A549 treated with GW870086 at 1 μM for 4 hours (cell line): ENCODE measurements around the gene EVL. TPM values are rescaled to one million over a fixed set of nuclear protein-coding genes. Genes with fewer than 3 reads are reported as not detected.

Source experiments
- total RNA-seq: library from RNA; stranded (reverse); fragments of 200-300 nt; extraction: Qiagen RNA extraction; gene quantifications from 5 replicates; pipeline ENCODE4 v1.2.3, GENCODE V29; 2022; ENCODE audit warnings: low read depth

Gene EVL, protein sequence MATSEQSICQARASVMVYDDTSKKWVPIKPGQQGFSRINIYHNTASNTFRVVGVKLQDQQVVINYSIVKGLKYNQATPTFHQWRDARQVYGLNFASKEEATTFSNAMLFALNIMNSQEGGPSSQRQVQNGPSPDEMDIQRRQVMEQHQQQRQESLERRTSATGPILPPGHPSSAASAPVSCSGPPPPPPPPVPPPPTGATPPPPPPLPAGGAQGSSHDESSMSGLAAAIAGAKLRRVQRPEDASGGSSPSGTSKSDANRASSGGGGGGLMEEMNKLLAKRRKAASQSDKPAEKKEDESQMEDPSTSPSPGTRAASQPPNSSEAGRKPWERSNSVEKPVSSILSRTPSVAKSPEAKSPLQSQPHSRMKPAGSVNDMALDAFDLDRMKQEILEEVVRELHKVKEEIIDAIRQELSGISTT
- total RNA-seq, result 22.6 to 28.7 TPM (median 27.0 TPM) in 5 replicates

GRCh38 chr14:100065111-100065871 lies at the start of gene EVL:
TSS of gene EVL (plus strand) at chr14:100065422. CDS start at chr14:100065501, 79 bp downstream.

GRCh38 chr14:100159094-100159864 lies 94.1 kb downstream of the EVL start, which contains the start of gene DEGS2:
TSS of gene DEGS2 (minus strand) at chr14:100159645. CDS start at chr14:100159587, 58 bp downstream.

Other genes starting within 250 kb of the EVL start
- 1.4 to 3.2 TPM (median 2.6 TPM) in 5 replicates for gene DEGS2, start 94.2 kb downstream of the EVL start, total RNA-seq
- 56.7 to 74.6 TPM (median 67.3 TPM) in 5 replicates for gene YY1, start 173.7 kb downstream of the EVL start, total RNA-seq
- 6.4 to 10.4 TPM (median 9.5 TPM) in 5 replicates for gene SLC25A29, start 241.0 kb downstream of the EVL start, total RNA-seq